Transverse colon (tissue), 4 donors: ENCODE measurements around the gene TOR1AIP1.

ENCODE experiments used
- POLR2A ChIP-seq: fragments of 450-650 bp; IDR thresholded peaks from one replicate; pipeline ENCODE4 v1.6.1; 2016; ENCODE audit warnings: antibody characterized with exemption, mild to moderate bottlenecking, moderate library complexity
- POLR2AphosphoS5 ChIP-seq, 3 donors: sonication (generic); formaldehyde crosslinking; IDR thresholded peaks; one replicate each; pipeline ENCODE4 v1.6.1; 2016; ENCODE audit warnings: antibody characterized with exemption in 3 of 3
- TF ChIP-seq, protein P1 (sequence below), 5 experiments: fragments of 200-600 bp in 3 of 5; fragments of 450-650 bp in 2 of 5; sonication (generic) in 3 of 5; IDR thresholded peaks; 1 replicate in 2 of 5; 2 replicates in 3 of 5; pipeline ENCODE4 v1.5.1; 2016 to 2017; ENCODE audit warnings: antibody characterized with exemption in 5 of 5, inconsistent platforms in 3 of 5, mild to moderate bottlenecking in 2 of 5, moderate library complexity in 1 of 5

GRCh38 chr1:179954493-179955286 lies 72.6 kb downstream of the TOR1AIP1 start, which contains the start of gene CEP350:
- TF ChIP-seq, protein P1, sequence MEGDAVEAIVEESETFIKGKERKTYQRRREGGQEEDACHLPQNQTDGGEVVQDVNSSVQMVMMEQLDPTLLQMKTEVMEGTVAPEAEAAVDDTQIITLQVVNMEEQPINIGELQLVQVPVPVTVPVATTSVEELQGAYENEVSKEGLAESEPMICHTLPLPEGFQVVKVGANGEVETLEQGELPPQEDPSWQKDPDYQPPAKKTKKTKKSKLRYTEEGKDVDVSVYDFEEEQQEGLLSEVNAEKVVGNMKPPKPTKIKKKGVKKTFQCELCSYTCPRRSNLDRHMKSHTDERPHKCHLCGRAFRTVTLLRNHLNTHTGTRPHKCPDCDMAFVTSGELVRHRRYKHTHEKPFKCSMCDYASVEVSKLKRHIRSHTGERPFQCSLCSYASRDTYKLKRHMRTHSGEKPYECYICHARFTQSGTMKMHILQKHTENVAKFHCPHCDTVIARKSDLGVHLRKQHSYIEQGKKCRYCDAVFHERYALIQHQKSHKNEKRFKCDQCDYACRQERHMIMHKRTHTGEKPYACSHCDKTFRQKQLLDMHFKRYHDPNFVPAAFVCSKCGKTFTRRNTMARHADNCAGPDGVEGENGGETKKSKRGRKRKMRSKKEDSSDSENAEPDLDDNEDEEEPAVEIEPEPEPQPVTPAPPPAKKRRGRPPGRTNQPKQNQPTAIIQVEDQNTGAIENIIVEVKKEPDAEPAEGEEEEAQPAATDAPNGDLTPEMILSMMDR (IDR thresholded peaks at IDR 0.05), result peak in 2 of 5 experiments; percentile 9 to 31
- TF ChIP-seq POLR2A (peak; percentile 95), POLR2AphosphoS5 (IDR thresholded peaks at IDR 0.05) (peak; percentile 97 to 98 (median 97))
